Measurements from ENCODE around the gene EMILIN3.
A peak's percentile ranks its signal among the peaks of the same experiment; 100 is the strongest.

Gene EMILIN3

DNA sequence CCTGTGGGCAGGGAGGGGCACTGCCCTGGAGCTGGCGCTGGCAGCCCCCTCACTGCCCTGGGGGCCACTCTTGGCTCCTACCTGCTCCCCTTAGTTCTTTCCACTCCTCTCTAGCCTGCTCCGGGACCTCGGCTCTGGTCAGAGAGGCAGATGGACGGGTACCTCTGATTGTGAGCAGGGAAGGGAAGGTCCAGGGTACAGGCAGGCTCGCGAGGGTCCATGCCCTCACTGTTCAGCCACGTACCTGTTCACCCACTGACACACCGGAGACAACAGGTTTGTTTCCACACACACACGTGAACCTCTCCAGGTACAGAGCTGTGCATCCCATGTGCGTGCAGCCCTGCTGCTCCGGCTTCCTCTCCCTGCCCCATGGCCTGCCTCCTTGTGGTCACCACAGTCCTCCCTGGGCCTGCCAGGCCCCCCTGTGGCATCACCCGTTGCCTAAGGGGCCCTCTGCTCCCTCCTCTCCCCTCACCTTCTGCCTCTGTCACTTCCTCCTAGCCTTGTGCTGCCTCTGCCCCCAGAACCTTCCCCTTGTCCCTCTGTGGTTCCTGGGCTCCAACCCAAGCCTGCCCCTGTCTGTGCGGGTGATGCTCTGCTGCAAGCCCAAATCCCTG is 2.3 kb downstream of the EMILIN3 start:
- ChIA-PET CTCF (no interaction called here), POLR2A (no interaction called here)
- Histone ChIP-seq H3K4me3 (ENCODE audit: control insufficient read depth in 1 of 7, extremely low read depth in 1 of 7, insufficient read depth in 4 of 7, low read depth in 2 of 7, low read length in 6 of 7) (no peak overlapping the region), H3K9me3 (ENCODE audit: control extremely low read depth in 1 of 5, control insufficient read depth in 4 of 5, insufficient read depth in 2 of 5, low read depth in 1 of 5, low read length in 4 of 5) (no peaks in the 10 kb centered on the region), H3K4me1 (ENCODE audit: control extremely low read depth in 1 of 4, control insufficient read depth in 4 of 4, insufficient read depth in 4 of 4, low read length in 3 of 4) (peaks cover 0 to 10% (median 6%) of the 10 kb centered on the region in 4 experiments), H3K27ac (ENCODE audit: insufficient read depth in 1 of 2, low read depth in 1 of 2, low read length in 2 of 2, poor library complexity in 1 of 2, severe bottlenecking in 2 of 2) (no peak overlapping the region), H3K27me3 (replicated peaks in 2 of 5; ENCODE audit: control insufficient read depth in 4 of 5, insufficient read depth in 5 of 5, low read length in 4 of 5) (peaks cover 1 to 67% (median 26%) of the 10 kb centered on the region in 5 experiments), H3K36me3 (ENCODE audit: control insufficient read depth in 4 of 4, insufficient read depth in 4 of 4, low read length in 3 of 4) (no peaks in the 10 kb centered on the region)
- peak in 1 of 3 donors; percentile 15 for DNase-seq
- 85% methylated on average over 13 of the region's 13 CpGs for WGBS (ENCODE audit: insufficient coverage)

DNA sequence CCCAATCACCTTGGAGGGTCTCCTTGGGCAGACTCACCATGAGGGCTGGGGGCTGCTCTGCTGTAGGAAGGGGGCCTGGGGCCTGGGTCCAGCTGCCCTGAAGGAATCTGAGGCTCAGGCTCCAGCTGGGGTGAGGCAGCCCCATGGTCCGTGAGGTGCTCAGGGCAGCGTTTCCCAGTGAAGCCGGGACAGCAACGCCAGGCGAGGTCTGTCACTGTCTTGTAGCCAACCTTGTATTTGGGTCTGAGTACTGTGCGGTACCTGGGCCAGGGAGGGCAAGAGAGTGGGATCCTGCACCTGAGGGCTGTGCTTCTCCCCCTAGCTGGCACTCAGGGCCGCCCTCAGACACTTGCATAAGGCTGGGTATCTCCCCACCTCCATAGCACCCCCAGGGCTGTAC is 3.0 kb downstream of the EMILIN3 start:
- 96% methylated on average over 6 of the region's 7 CpGs for WGBS (ENCODE audit: insufficient coverage)
- DNase-seq, result no peak

DNA sequence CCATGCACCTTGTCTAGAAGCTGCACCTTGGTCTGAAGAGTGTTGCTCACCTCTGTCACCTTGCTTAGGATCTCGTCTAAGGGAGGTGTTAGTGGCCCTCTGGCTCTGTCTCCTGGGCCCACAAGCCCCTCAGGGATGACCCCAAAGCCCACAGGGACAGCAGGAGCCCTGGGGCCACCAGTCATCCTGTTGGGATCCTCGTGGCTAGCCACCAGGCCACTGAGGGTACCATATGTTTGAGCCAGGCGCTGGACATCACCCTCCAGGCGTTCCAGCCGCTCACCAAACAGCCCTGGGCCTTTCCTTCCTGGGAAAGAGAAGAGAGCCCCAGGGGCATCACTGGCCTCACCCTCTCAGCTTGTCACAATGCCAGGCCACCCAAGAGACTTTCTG is 3.9 kb downstream of the EMILIN3 start:
- CTCF ChIA-PET, result no interaction called here
- Histone ChIP-seq H3K36me3 (ENCODE audit: control insufficient read depth in 4 of 4, insufficient read depth in 4 of 4, low read length in 3 of 4) (no peaks in the 10 kb centered on the region), H3K9me3 (ENCODE audit: control extremely low read depth in 1 of 5, control insufficient read depth in 4 of 5, insufficient read depth in 2 of 5, low read depth in 1 of 5, low read length in 4 of 5) (no peaks in the 10 kb centered on the region), H3K27me3 (replicated peaks in 2 of 5; ENCODE audit: control insufficient read depth in 4 of 5, insufficient read depth in 5 of 5, low read length in 4 of 5) (peaks cover 0 to 55% (median 23%) of the 10 kb centered on the region in 5 experiments), H3K27ac (ENCODE audit: insufficient read depth in 1 of 2, low read depth in 1 of 2, low read length in 2 of 2, poor library complexity in 1 of 2, severe bottlenecking in 2 of 2) (no peak overlapping the region), H3K4me3 (ENCODE audit: control insufficient read depth in 1 of 7, extremely low read depth in 1 of 7, insufficient read depth in 4 of 7, low read depth in 2 of 7, low read length in 6 of 7) (no peak overlapping the region), H3K4me1 (ENCODE audit: control extremely low read depth in 1 of 4, control insufficient read depth in 4 of 4, insufficient read depth in 4 of 4, low read length in 3 of 4) (peaks cover 0 to 10% (median 6%) of the 10 kb centered on the region in 4 experiments)
- POLR2A ChIA-PET, result no interaction called here
- no peak for DNase-seq
- WGBS (ENCODE audit: insufficient coverage), result 91% methylated on average over 5 of the region's 5 CpGs

More for the DNA sequence above, 3.0 kb downstream of the EMILIN3 start:
- H3K27me3 ChIP-seq (replicated peaks in 2 of 5; ENCODE audit: control insufficient read depth in 4 of 5, insufficient read depth in 5 of 5, low read length in 4 of 5), result peaks cover 0 to 61% (median 26%) of the 10 kb centered on the region in 5 experiments
- H3K9me3 ChIP-seq (ENCODE audit: control extremely low read depth in 1 of 5, control insufficient read depth in 4 of 5, insufficient read depth in 2 of 5, low read depth in 1 of 5, low read length in 4 of 5), result no peaks in the 10 kb centered on the region
- no peak overlapping the region for H3K27ac ChIP-seq (ENCODE audit: insufficient read depth in 1 of 2, low read depth in 1 of 2, low read length in 2 of 2, poor library complexity in 1 of 2, severe bottlenecking in 2 of 2)
- H3K36me3 ChIP-seq (ENCODE audit: control insufficient read depth in 4 of 4, insufficient read depth in 4 of 4, low read length in 3 of 4), result no peaks in the 10 kb centered on the region
- H3K4me3 ChIP-seq (ENCODE audit: control insufficient read depth in 1 of 7, extremely low read depth in 1 of 7, insufficient read depth in 4 of 7, low read depth in 2 of 7, low read length in 6 of 7), result no peak overlapping the region
- ChIA-PET POLR2A (no interaction called here), CTCF (no interaction called here)
- peaks cover 0 to 10% (median 6%) of the 10 kb centered on the region in 4 experiments for H3K4me1 ChIP-seq (ENCODE audit: control extremely low read depth in 1 of 4, control insufficient read depth in 4 of 4, insufficient read depth in 4 of 4, low read length in 3 of 4)

DNA sequence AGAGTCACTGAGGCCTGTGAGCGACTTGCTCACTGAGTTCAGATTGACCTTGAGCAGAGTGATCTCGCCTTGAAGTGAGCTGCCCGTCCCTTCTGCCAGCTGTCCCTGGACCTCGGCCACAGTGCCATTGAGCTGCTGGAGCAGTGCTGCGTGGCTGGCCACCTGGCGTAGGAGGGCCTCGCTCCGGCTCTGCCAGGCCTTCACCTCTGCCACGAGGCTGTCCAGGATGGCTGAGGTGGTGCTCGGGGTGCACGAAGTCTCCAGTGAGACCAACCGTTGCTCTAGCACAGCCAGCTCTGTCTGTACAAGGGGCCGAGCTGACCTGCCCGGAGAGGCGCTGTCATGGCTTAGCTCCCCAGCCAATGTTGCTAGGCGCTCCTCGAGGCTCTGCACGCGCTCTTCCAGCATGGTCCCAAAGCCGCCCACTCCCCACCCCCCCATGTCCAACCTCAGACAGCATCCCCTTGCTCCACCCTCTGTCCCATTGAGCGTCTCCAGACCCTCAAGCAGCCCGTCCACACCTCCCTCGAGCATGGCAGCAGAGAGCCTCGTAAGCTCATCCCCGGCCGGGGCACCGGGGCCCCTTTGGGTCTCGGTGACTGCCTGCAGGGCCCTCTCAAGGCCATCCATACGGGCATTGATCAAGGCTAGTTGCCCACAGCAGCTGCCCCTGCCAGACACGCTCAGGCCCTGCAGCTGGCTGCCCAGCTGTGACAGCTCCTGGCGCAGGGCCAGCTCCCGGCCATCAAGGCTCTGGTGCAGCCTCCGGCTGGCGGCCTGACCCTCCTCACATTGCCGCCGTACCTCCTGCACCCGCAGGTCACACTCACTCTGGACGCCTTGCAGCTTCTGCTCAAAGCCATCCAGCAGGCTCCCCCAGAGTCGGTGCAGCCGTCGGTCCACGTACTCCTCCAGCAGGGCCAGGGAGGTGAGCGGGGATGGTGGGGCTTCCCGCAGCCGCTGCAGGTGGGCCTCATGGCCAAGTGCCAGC is 4.6 kb downstream of the EMILIN3 start:
- ChIA-PET POLR2A (no interaction called here), CTCF (no interaction called here)
- Histone ChIP-seq H3K36me3 (ENCODE audit: control insufficient read depth in 4 of 4, insufficient read depth in 4 of 4, low read length in 3 of 4) (no peaks in the 10 kb centered on the region), H3K4me1 (ENCODE audit: control extremely low read depth in 1 of 4, control insufficient read depth in 4 of 4, insufficient read depth in 4 of 4, low read length in 3 of 4) (peaks cover 0 to 10% (median 6%) of the 10 kb centered on the region in 4 experiments), H3K4me3 (ENCODE audit: control insufficient read depth in 1 of 7, extremely low read depth in 1 of 7, insufficient read depth in 4 of 7, low read depth in 2 of 7, low read length in 6 of 7) (no peak overlapping the region), H3K9me3 (ENCODE audit: control extremely low read depth in 1 of 5, control insufficient read depth in 4 of 5, insufficient read depth in 2 of 5, low read depth in 1 of 5, low read length in 4 of 5) (no peaks in the 10 kb centered on the region), H3K27ac (ENCODE audit: insufficient read depth in 1 of 2, low read depth in 1 of 2, low read length in 2 of 2, poor library complexity in 1 of 2, severe bottlenecking in 2 of 2) (no peak overlapping the region), H3K27me3 (replicated peaks in 2 of 5; ENCODE audit: control insufficient read depth in 4 of 5, insufficient read depth in 5 of 5, low read length in 4 of 5) (peaks cover 0 to 48% (median 17%) of the 10 kb centered on the region in 5 experiments)
- 95% methylated on average over 43 of the region's 45 CpGs for WGBS (ENCODE audit: insufficient coverage)
- DNase-seq, result no peak

DNA sequence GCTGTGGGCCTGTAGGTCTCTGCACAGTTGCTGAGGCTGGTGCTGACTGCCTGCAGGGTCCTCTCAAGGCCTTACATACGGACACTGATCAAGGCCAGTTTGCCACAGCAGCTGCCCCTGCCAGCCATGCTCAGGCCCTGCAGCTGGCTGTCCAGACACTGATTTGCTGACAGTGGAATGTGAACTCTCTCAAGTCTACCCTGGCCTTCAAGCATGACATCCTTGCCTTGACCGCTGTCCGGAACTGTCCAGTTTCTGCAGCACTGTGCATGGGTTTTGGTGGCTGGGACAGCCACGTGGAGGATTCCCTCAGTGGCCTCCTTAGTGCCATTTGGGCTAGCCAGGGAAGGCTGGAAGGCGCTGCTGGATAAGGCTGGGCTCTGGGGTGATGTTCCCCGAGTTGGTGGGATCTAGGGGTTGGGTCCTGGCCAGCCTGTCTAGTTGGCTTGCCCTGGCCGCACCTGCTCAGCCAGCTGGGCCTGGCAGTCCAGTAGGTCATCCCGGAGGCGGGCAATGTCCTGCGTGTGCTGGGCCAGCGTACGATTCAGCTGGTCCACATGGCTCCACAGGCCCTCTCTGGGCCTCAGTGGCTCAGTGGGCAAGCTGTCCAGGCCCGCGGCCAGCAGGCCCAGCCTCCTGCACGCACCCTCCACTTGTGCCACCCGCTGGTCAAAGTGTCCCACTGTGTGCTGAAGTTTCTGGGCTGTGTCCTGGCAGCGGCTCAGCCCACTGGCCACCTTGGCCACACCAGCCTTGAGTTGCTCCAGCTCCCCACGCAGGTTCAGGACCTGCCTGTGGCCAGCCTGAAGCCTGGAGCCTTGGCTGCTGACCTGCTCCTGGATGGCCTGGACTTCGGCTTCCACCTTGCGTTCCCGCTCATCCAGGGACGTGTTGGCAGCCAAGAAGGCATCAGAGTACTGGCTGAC is 5.5 kb downstream of the EMILIN3 start:
- Histone ChIP-seq H3K4me3 (ENCODE audit: control insufficient read depth in 1 of 7, extremely low read depth in 1 of 7, insufficient read depth in 4 of 7, low read depth in 2 of 7, low read length in 6 of 7) (no peak overlapping the region), H3K36me3 (ENCODE audit: control insufficient read depth in 4 of 4, insufficient read depth in 4 of 4, low read length in 3 of 4) (no peaks in the 10 kb centered on the region), H3K4me1 (ENCODE audit: control extremely low read depth in 1 of 4, control insufficient read depth in 4 of 4, insufficient read depth in 4 of 4, low read length in 3 of 4) (peaks cover 0 to 6% (median 4%) of the 10 kb centered on the region in 4 experiments), H3K9me3 (ENCODE audit: control extremely low read depth in 1 of 5, control insufficient read depth in 4 of 5, insufficient read depth in 2 of 5, low read depth in 1 of 5, low read length in 4 of 5) (no peaks in the 10 kb centered on the region), H3K27me3 (replicated peaks in 2 of 5; ENCODE audit: control insufficient read depth in 4 of 5, insufficient read depth in 5 of 5, low read length in 4 of 5) (peaks cover 0 to 40% (median 14%) of the 10 kb centered on the region in 5 experiments), H3K27ac (ENCODE audit: insufficient read depth in 1 of 2, low read depth in 1 of 2, low read length in 2 of 2, poor library complexity in 1 of 2, severe bottlenecking in 2 of 2) (no peak overlapping the region)
- WGBS (ENCODE audit: insufficient coverage), result over 99% methylated on average over 21 of the region's 22 CpGs
- ChIA-PET CTCF (interaction anchor here (1.4 to 2.7 kb wide), 2 partner anchors 21 to 225 kb away, joined by 3 to 8 read pairs; partner anchors contain the start of gene LPIN3), POLR2A (no interaction called here)
- DNase-seq, result no peak

DNA sequence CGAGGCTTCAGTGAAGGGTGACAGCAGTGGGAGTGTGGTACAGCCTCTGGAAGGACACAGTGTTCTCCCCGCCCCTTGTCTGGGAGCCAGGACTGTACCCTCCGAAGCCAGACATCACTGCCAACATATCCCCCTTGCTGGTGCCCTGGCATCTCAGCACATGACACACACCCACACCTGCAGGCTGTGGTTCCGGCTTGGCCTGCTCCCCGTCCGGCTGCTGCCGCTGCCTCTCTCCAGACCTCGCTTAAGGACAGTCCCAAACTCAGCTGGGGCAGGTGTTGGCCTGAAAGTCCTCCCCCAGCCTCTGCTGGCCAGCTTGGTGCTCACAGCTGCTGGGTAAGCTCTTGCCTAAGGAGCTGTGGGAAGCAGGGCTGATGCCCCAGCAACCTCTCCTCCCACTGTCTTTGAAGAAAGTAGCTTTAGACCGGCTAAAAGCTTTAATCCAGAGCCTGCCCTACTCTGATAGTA is 7.0 kb downstream of the EMILIN3 start:
- H3K4me3 ChIP-seq (ENCODE audit: control insufficient read depth in 1 of 7, extremely low read depth in 1 of 7, insufficient read depth in 4 of 7, low read depth in 2 of 7, low read length in 6 of 7), result no peak overlapping the region
- peaks cover 0 to 25% (median 12%) of the 10 kb centered on the region in 5 experiments for H3K27me3 ChIP-seq (replicated peaks in 2 of 5; ENCODE audit: control insufficient read depth in 4 of 5, insufficient read depth in 5 of 5, low read length in 4 of 5)
- no peaks in the 10 kb centered on the region for H3K36me3 ChIP-seq (ENCODE audit: control insufficient read depth in 4 of 4, insufficient read depth in 4 of 4, low read length in 3 of 4)
- no peak overlapping the region for H3K27ac ChIP-seq (ENCODE audit: insufficient read depth in 1 of 2, low read depth in 1 of 2, low read length in 2 of 2, poor library complexity in 1 of 2, severe bottlenecking in 2 of 2)
- no peak for DNase-seq
- no peaks in the 10 kb centered on the region for H3K9me3 ChIP-seq (ENCODE audit: control extremely low read depth in 1 of 5, control insufficient read depth in 4 of 5, insufficient read depth in 2 of 5, low read depth in 1 of 5, low read length in 4 of 5)
- ChIA-PET POLR2A (no interaction called here), CTCF (interaction anchor here (1.0 to 2.7 kb wide), 2 partner anchors 20 to 184 kb away, joined by 3 to 8 read pairs; partner anchors contain the start of gene LPIN3)
- WGBS (ENCODE audit: insufficient coverage), result 98% methylated on average over 7 of the region's 9 CpGs
- no peaks in the 10 kb centered on the region for H3K4me1 ChIP-seq (ENCODE audit: control extremely low read depth in 1 of 4, control insufficient read depth in 4 of 4, insufficient read depth in 4 of 4, low read length in 3 of 4)

Data from common myeloid progenitor, CD34-positive (primary cell).